ENCODE results near the gene SNAPC2.

DNA sequence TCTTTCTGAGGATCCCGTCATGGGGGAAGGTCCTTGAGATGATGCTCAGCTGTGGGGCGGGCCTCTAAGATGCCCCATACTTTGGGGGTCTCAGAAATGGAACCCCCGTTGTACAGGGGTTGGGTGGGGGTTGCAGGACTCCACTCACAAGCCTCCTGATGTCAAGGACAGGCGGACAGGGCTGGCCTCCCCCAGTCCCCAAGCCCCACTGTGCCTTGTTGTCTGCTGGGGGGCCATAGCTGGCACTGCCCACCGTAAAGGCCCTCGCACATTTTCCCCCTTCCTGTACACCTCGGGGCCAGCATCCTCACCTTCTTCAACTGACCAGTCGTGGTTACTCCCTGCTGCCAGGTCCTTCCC lies 2.7 kb downstream of the SNAPC2 start:
- no peak for TF ChIP-seq ZKSCAN1 (IDR thresholded peaks at IDR 0.05; ENCODE audit: low read length)
- no peak for TF ChIP-seq ZNF776 (CRISPR knock-in tag; IDR thresholded peaks at IDR 0.05)
- TF ChIP-seq ARNT (IDR thresholded peaks at IDR 0.05): no peak
- TF ChIP-seq, protein P1, sequence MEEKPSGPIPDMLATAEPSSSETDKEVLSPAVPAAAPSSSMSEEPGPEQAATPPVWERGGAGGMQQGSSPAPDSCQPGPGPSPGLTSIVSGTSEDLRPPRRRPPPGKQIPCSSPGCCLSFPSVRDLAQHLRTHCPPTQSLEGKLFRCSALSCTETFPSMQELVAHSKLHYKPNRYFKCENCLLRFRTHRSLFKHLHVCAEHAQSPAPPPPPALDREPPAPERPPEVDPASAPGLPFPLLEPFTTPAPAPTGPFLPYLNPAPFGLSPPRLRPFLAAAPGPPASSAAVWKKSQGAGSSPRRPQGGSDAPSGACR (CRISPR knock-in tag; IDR thresholded peaks at IDR 0.05): no peak
- TF ChIP-seq, protein P2, sequence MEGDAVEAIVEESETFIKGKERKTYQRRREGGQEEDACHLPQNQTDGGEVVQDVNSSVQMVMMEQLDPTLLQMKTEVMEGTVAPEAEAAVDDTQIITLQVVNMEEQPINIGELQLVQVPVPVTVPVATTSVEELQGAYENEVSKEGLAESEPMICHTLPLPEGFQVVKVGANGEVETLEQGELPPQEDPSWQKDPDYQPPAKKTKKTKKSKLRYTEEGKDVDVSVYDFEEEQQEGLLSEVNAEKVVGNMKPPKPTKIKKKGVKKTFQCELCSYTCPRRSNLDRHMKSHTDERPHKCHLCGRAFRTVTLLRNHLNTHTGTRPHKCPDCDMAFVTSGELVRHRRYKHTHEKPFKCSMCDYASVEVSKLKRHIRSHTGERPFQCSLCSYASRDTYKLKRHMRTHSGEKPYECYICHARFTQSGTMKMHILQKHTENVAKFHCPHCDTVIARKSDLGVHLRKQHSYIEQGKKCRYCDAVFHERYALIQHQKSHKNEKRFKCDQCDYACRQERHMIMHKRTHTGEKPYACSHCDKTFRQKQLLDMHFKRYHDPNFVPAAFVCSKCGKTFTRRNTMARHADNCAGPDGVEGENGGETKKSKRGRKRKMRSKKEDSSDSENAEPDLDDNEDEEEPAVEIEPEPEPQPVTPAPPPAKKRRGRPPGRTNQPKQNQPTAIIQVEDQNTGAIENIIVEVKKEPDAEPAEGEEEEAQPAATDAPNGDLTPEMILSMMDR (CRISPR knock-in tag; IDR thresholded peaks at IDR 0.05): no peak
